Measurements from ENCODE around the gene RBMS3.

RBMS3 gene

DNA sequence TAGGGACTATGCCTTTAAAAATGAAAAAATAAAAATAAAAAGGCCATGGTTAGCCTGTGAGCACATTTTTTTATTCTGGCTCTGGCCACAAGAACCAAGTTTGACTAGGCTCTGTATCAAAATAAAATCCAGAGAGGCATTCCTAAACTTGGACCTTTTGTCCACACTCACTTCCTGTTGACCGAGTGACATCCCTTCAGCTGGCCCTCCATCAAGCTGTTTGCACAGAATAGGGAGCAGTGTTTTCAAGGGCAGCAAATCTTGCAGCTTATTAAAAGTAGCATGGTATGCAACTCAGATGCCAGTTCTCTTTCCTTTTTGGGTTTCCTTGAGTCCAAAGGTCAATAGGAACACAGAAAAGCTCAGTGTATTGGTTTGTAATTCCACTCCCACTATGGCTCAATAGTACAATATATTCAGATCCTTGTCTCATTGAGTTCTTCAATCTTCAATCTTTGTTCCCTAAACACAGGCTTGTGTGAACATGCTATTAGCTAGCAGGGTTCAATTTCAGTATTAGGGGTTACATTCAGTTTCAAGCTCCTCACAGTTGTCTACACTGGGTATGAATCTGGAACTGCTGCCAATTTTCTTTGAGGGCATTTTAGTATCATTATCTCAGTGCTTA, 244.5 kb downstream of the RBMS3 start:
- DNase-seq (ENCODE audit: low read depth): no peak

DNA sequence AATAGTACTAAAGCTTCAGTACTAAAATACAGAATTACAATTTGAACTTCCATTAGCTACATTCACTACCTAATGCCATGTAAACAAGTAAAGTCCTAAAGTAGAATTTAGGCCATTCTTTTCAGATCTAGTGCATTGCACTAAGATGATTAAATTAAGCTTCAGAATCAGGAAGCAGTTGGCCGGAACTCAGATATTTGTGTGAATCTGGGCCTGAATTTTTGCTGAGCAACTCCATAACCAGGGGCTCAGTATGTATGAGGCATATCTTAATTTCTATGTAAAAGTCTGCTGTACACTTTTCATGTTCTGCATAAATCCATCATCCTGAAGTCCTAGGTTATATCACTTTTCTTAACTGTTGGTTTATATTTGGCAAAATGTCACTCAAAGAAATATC, 246.4 kb downstream of the RBMS3 start:
- DNase-seq (ENCODE audit: low read depth): no peak

DNA sequence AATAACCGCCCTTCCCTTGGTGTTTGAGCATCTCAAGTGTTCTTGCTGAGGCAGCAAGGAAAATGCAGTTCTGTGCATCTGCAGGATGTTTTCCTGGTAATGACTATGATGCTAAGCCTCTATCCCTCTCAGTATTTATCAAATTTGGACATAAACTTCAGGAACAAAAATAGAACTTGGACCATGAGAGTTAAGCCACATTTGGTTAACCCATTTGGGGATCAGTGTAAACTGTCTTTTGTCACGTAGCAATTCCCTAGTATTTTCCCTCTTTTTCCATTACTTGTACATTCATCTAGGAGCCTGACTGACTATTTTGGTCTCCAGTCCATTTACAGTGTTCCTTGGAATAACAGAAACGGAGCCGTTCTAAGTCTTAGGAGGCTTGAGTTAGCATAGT, 250.8 kb downstream of the RBMS3 start:
- DNase-seq (ENCODE audit: low read depth): no peak

DNA sequence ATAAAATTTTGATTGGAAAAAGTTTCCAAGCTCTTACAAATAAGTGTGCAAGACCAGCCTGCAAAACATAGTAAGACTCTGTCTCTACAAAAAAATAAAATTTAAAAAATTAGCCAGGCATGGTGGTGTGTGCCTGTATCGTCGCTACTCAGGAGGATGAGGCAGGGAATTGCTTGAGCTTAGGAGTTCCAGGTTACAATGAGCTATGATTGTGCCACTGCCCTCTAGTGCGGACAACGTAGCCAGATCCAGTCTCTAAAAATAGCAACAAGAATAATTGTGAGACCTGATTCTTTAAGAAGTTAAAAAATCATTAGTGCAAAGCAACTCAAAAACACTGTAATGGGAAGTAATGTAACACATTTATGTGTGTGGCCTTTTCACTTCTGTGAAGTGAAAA, 251.6 kb downstream of the RBMS3 start:
- DNase-seq (ENCODE audit: low read depth): no peak

DNA sequence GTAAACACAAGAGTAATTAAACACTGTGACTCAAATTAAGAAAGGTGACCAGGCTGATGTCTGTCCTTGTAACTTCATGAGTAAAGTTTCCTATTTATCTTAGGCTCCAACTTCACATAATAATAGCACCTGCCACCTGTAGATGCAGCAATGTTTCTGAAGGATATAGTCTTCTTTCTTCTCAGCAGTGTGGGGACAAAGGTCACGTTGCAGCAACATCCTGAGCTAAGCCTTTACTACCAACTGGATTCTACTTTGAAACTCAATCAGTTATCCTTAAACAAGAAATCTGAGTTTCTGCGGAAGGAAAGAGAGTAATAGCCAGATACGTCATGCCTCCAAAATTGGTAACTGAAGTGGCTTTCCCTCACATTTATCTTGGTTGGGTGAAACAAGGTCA, 253.1 kb downstream of the RBMS3 start:
- DNase-seq (ENCODE audit: low read depth): no peak

DNA sequence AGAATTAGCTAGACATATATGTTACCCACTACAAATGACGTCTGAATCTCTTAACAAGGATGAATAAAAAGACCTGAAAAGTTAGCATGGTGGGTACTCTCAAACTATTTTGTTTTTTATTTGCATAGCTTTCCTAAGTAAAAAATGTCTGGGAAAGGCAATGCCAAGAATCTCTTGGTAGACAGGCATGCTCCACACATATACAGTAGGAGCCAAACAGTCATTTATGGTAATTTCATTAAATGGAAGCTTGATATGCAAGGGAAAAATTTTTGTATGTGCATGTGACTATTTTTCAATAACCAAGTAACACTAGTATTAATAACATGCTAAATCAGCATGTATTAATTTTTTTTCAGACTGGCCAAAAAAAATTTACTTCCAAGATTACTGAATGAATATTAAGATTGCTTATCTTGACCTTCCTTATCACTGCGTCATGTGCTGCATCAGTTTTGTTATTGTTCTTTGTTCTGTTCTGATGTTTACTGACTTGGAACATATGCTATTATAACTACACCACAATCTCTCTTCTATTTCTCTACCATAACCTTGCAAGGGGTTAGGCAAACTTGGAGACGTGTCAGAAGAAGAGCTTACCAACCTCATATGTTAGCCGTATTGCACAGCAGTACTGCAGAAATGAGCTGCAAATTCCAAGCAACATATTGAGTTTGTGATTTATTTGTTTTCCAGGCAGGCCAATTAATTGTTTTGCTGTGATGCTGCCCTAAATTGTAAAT, 255.3 kb downstream of the RBMS3 start:
- DNase-seq (ENCODE audit: low read depth): no peak

DNA sequence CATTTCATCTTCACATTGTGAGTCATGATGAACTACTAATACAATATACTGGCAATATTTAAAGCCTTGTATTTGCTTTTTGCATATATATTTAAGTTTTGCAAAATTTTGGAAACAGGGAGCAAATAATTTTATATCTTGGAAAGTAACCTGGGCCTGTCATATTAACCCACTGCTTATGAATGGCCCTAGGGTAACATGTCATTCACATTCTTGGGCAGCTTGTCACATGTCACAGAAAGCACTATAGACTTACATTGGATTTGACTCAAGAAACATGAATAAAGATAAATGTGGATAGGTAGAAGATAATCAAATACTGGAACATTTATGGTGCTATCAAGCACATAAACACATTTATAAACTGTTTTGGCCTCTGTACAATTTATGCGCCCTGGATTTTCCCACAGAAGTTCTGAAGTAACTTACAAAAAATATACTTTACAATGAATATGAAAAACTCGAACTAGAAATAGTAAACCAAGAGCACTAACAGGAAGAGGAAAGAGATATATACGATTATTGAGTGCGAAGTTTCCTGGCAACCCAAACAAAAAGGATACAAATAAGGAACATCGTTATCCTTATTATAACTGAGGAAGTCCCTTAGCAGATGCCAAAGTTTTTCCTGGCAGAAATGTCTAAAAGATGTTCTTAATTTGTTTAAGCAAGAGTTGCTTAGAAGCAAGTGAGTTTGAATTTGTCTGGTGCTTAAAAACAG, 257.2 kb downstream of the RBMS3 start:
- DNase-seq (ENCODE audit: low read depth): no peak

DNA sequence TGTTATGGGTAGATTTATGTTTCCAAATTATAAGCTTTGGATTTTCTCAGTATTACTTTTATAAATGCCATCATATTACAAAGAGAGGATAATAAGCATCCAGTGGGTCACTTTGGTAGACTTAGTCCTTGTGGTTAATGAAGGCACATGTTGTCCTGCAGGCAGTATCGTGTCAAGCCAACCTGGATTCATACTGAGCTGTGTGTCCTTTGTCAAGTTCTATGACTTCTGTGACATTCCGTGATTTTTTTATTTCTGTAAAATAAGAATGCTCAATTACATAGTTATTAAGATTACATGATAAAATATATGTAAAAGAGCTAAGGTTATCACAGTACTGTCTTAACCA, 257.7 kb downstream of the RBMS3 start:
- DNase-seq (ENCODE audit: low read depth): no peak

DNA sequence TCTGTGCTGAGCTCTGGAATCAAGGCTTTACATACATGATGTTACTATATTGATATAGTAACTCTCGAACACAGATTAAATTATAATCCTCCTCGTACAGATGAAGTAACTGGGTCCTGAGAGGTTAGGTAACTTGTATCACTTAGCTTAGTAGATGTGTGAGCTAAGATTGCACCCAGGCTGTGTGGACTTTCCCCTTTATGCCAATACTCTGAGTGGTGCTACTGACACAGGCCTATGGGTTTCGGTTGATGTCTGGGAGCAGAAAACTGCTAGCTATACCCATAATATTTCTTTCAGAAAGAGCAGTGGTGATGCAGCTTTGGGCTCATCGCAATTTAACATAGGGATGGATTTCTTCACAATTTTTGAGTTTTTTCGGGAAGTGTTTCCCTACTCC, 259.7 kb downstream of the RBMS3 start:
- no peak for DNase-seq (ENCODE audit: low read depth)

DNA sequence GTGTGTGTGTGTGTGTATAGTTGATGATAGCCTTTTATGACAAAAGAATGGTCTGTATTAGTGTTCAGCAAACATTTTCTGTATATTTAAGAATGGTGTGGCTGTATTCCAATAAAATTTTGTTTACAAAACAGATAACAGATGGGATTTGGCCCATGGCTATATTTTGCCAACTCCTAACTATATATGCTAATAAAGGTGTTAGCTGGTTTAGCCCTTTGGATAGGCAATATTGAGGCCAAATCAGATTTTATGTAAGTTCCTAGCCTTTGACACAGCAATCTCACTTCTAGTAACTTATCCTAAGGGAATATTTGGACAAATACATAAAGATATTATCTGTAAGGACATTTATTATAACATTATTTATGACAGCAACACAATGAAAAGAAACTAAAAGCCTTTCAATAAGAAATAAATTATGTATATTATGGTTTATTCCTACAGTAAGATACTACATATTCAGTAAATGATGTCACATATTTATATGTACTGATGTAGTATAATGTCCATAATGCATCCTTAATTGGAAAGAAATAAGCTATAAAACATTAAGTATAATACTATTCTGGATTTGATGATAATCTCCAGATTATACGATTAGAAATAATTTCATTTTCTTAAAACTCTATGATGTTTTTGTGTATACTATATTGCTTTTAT, 264.0 kb downstream of the RBMS3 start:
- no peak for DNase-seq (ENCODE audit: low read depth)

DNA sequence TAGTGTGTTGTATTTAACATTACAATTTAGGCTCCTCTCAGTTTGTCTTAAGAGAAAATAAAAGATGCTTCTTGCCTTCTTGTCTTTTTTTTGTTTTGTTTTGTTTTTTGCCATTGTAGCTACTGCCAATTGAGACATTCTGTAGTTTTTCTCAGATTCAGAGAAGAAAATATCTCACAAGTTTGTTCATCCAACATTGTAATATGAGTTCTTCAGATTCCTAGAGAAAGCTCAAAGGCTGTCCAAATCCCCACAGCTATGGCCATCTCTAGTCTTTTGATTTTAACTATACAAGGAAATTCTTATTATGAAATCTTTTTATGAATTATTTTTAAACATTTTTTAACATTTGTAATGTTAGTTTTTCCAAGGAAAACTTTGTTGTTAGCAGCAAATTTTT, 264.7 kb downstream of the RBMS3 start:
- no peak for DNase-seq (ENCODE audit: low read depth)

DNA sequence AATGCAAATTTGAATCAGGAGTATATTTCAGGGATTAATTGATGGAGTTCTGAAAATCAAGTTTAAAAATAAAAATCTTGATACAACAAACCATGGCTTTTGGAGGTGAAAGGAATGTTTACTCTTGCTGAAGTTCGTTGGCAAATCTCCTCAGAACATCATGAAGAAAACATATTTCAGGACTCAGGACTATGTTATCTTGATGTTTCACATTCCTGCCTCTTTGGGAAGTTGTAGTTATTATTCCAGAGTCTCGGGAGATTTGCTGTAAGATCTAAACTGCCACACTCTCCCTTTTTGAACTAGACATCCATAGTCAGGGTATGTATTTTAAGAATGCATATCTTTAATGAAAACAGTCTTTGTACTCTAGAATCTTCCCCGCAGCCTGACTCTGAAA, 271.2 kb downstream of the RBMS3 start:
- no peak for DNase-seq (ENCODE audit: low read depth)

DNA sequence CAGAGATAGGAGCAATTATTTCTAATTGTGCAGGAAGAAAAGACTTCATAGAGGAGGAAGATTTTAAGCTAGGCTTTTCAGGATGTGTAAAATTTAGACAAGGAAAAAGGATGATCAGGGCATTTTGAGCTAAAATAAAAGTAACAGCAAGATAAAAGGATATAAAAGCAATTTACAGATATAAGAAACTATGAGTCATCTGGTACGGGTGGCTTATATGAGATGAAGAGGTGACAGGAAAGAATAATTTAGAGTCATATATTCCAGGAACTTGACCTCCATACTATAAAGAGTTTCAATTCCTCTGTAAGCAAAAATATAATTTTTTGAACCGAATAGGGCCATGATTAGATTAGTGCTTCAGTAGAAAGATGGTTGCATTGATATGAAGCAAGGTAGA, 273.7 kb downstream of the RBMS3 start:
- DNase-seq (ENCODE audit: low read depth): no peak

DNA sequence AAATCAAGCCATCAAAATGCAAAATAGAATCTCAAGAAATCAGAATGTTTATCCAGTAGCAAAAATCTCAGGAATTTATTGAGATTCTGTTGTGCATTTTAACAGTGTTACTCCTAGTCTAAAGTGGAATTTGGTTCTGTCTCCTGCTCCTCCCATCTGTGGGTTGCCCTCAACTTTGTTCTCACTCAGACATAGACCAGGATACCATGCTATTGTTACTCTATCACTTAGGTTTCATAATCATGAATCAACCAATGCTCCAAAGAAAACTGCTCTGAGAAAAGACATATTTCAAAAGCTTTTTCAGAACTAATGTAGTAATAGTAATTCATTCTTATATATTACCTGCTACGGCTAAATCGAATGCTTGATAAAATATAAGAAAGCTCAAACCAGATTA, 274.7 kb downstream of the RBMS3 start:
- DNase-seq (ENCODE audit: low read depth): no peak

DNA sequence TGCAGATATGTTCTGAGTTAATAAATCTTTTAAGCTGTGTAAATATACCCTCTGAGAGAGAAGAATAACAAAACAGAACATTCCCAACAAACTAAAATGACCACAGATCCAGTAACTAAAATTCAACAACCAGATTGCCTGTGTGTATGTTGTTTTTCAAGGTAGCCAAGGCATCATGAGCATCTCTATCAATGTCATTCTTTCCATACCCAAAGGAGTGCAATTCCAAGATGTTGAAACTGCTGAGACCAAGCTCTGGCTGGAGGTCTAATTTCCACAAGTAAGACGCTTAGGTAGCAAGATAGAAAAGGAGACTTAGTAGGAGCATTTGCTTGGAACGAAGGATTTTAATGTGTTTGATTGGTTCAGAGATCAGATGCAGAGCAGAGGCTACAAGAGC, 276.3 kb downstream of the RBMS3 start:
- DNase-seq (ENCODE audit: low read depth): no peak

DNA sequence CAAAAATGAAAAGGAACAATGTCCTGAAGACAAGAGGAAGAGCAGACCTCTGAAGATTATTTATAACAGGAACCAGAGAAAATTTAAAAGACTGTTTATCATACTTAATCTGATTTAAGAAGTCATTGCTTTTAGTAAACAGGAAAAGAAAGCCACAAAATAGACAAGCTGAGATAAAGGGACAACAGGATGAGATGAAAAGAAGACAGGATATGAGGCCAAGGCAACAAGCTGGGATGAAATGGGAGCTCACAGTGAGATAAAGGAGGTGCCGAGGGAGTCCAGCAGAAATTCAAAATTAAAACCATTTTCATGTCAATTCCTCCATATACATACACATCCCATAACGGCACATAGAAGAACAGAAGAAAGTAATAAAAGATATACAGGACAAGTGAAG, 277.0 kb downstream of the RBMS3 start:
- no peak for DNase-seq (ENCODE audit: low read depth)

DNA sequence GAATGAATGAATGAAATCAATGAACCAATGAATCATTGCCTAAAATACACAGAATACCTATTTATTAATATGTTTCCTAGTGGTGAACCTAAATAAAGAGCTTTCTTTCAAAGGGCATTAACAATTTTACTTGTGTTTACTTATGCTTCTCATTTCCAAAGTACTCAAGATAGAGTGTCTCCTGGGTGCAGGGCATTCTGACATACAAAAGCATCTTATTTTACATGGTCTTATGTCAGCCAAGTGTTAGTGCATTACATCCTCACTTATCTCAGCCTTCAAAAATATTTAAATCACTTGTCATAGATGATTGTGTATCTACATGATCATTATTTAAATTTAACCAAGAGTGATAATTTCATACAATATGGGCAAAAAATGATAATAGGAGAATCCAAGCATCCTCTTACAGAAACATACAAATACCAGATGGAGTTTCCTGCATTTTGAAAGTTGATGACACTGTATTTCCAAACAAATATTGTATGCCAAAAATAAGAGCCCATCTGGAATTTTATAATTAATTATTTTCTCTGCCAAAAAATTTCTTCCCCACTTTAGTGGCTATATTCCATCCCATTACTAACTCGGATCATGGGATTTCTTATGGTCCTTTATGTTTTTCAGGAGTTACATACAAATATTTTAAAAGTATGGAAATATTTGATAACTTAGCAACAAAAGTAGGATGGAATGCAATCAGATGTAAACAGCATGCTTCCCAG, 279.0 kb downstream of the RBMS3 start:
- no peak for DNase-seq (ENCODE audit: low read depth)

DNA sequence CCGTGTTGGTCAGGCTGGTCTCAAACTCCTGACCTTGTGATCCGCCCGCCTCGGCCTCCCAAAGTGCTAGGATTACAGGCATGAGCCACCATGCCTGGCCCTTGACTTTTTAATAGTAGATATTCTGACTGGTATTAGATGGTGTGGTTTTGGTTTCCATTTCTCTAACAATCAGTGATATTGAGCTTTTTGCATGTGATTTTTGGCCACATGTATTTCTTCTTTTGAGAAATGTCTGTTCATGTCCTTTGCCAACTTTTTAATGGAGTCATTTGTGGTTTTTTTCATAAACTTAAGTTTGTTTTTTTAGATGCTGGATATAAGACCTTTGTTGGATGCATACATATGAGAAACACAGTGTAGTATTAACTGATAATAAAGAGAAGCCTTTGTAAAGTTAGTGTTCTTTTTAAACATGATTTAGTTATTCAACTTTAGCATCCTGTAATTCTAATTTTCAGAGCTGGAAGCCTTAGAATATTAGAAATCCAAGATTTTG, 280.8 kb downstream of the RBMS3 start:
- DNase-seq (ENCODE audit: low read depth): no peak

DNA sequence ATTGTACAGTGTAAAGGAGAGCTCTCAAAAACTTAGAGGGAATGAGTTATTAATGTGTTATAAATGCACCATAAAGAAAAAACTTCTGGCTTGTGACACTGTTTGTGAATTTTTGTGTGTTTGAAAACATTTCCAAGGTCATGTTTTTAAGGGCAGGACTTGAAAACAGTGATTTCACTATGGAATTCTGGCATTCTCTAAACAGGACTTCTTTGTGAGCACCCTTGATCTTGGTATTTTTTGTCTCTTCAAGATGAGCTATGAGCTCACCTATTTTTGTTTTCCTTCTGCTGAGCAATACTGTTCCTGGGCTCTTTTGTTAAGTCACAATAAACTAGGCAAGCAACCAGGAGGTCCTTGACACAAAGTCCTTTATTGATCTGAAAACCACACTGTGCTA, 284.4 kb downstream of the RBMS3 start:
- DNase-seq (ENCODE audit: low read depth): no peak

DNA sequence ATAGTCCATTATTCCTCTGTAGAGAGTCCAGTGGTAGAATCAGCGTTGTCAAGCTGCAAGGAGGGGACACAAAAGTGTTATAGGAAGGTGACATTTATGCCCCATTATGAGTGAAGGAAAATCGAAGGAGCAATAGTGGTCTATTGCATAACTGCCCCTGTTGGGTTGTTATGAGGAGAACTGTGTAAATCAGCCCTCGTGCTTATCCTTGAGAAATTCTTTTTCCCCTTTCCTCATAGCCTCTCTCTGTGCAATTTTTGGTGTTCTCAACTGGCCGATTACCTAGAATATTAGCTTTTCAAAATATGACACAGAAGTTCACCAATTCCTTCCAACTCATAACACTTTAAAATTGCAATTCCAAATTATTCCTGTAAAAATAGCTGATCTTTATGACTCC, 286.6 kb downstream of the RBMS3 start:
- DNase-seq (ENCODE audit: low read depth): no peak

DNA sequence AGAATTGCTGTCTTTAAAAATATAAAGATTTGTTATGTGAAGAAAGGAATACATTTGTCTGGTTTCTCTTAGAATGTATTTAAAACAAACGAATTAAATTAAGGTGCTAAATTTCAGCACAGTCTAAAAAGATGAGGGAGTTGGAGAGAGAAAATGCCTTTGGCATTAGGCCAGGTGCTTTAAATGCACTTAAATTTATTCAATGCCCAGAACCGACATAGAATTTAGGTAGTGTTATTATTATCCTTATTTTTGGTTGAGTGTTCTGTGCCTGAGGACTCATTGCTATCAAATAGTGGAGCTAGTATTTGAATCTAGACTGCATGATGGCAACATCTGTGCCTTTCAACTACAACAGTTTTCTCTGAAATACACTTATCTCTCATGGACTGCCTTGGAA, 287.5 kb downstream of the RBMS3 start:
- DNase-seq (ENCODE audit: low read depth): no peak

DNA sequence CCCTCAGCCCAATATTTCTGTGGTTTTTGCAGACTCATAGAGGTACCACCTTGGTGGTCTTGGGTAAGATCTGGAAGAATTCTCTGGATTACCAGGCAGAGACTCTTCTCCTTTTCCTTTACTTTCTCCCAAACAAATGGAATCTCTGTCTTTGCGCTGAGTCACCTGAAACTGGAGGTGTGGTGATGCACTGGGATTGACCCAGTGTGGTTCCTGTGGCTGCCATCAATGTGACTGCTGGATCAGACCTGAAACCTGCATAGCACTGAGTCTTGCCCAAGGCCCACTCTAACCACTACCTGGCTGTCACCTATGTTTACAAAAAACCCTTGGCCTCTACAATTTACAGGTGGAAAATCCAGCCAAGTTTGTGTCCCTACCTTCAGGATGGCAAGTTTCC, 295.3 kb downstream of the RBMS3 start:
- no peak for DNase-seq (ENCODE audit: low read depth)

Data from T-helper 22 cell (primary cell).